ENCODE results near the gene IGSF11.

IGSF11 gene

GRCh38 chr3:119033393-119034255, 1.0 kb downstream of the IGSF11 start:
- Histone ChIP-seq H3K27ac (ENCODE audit: low read depth, low read length) (no peak overlapping the region), H3K4me1 (ENCODE audit: control insufficient read depth, insufficient read depth, low read length) (no peaks in the 10 kb centered on the region), H3K9ac (ENCODE audit: low read depth, low read length) (no peak overlapping the region; the same call in 1 of the 2 replicates), H3K36me3 (ENCODE audit: control insufficient read depth, insufficient read depth, low read length) (no peaks in the 10 kb centered on the region), H3K4me3 (ENCODE audit: low read depth, low read length) (peak overlapping the region; percentile 87), H3K27me3 (ENCODE audit: control insufficient read depth, insufficient read depth, low read length) (peaks cover 35% of the 10 kb centered on the region), H3K9me3 (ENCODE audit: control insufficient read depth, insufficient read depth, low read length) (no peaks in the 10 kb centered on the region)

- Histone ChIP-seq H3K27me3 (ENCODE audit: control insufficient read depth, insufficient read depth, low read length) (no peaks in the 10 kb centered on the region), H3K36me3 (ENCODE audit: control insufficient read depth, insufficient read depth, low read length) (no peaks in the 10 kb centered on the region), H3K9ac (ENCODE audit: low read depth, low read length) (no peak overlapping the region), H3K9me3 (ENCODE audit: control insufficient read depth, insufficient read depth, low read length) (no peaks in the 10 kb centered on the region), H3K4me1 (ENCODE audit: control insufficient read depth, insufficient read depth, low read length) (no peaks in the 10 kb centered on the region), H3K27ac (ENCODE audit: low read depth, low read length) (no peak overlapping the region), H3K4me3 (ENCODE audit: low read depth, low read length) (no peak overlapping the region)
Measured at GRCh38 chr3:119025171-119025795, 9.4 kb downstream of the IGSF11 start.

- H3K9me3 ChIP-seq (ENCODE audit: control insufficient read depth, insufficient read depth, low read length) = no peaks in the 10 kb centered on the region
- no peak overlapping the region for H3K4me3 ChIP-seq (ENCODE audit: low read depth, low read length)
- H3K36me3 ChIP-seq (ENCODE audit: control insufficient read depth, insufficient read depth, low read length) = no peaks in the 10 kb centered on the region
- H3K9ac ChIP-seq (ENCODE audit: low read depth, low read length) = no peak overlapping the region
- H3K4me1 ChIP-seq (ENCODE audit: control insufficient read depth, insufficient read depth, low read length) = no peaks in the 10 kb centered on the region
- H3K27ac ChIP-seq (ENCODE audit: low read depth, low read length) = no peak overlapping the region
- no peaks in the 10 kb centered on the region for H3K27me3 ChIP-seq (ENCODE audit: control insufficient read depth, insufficient read depth, low read length)
Measured at GRCh38 chr3:119019767-119020518, 14.7 kb downstream of the IGSF11 start.

DNA sequence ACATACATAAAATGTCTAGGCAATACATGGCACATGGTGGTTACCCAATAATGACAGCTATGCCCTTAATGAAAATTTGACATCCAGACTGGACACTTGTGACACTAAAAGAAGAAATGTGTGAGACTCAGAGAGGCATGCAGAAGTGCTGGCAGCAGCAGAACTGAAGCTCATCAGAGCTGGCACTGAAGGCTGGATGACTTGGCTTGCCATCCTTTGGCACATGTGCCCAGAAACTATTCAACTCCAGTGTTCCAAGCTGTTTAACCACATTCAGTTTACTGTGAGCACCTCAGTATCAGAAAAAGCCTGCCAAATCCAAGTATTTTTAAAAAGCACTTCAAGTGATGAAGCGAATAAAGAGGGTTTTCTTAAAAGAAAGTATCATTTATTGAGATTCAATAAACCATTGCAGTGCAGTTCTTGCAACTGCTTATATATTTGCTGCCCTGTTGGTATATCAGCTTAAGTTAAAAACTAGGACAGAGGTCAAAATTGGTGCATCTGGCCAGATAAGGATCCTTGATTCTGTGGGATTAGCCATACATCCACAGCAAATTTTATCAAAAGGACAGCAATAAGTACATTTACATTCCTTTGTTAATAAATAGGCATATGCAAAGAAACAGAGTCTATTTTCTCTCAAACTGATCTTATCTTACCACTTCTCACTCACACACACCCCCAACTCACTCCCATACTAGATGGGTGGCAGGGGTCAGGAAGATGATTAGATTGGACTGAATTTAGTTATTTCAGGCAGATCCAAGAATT, 15.8 kb downstream of the IGSF11 start:
- Histone ChIP-seq H3K9ac (ENCODE audit: low read depth, low read length) (no peak overlapping the region), H3K36me3 (ENCODE audit: control insufficient read depth, insufficient read depth, low read length) (no peaks in the 10 kb centered on the region), H3K27me3 (ENCODE audit: control insufficient read depth, insufficient read depth, low read length) (no peaks in the 10 kb centered on the region), H3K4me1 (ENCODE audit: control insufficient read depth, insufficient read depth, low read length) (no peaks in the 10 kb centered on the region), H3K4me3 (ENCODE audit: low read depth, low read length) (no peak overlapping the region), H3K27ac (ENCODE audit: low read depth, low read length) (no peak overlapping the region), H3K9me3 (ENCODE audit: control insufficient read depth, insufficient read depth, low read length) (no peaks in the 10 kb centered on the region)

- Histone ChIP-seq H3K9ac (ENCODE audit: low read depth, low read length) (no peak overlapping the region), H3K27me3 (ENCODE audit: control insufficient read depth, insufficient read depth, low read length) (no peaks in the 10 kb centered on the region), H3K4me3 (ENCODE audit: low read depth, low read length) (no peak overlapping the region), H3K27ac (ENCODE audit: low read depth, low read length) (no peak overlapping the region), H3K36me3 (ENCODE audit: control insufficient read depth, insufficient read depth, low read length) (no peaks in the 10 kb centered on the region), H3K4me1 (ENCODE audit: control insufficient read depth, insufficient read depth, low read length) (no peaks in the 10 kb centered on the region), H3K9me3 (ENCODE audit: control insufficient read depth, insufficient read depth, low read length) (no peaks in the 10 kb centered on the region)
Measured at GRCh38 chr3:119015942-119016341, 18.7 kb downstream of the IGSF11 start.

DNA sequence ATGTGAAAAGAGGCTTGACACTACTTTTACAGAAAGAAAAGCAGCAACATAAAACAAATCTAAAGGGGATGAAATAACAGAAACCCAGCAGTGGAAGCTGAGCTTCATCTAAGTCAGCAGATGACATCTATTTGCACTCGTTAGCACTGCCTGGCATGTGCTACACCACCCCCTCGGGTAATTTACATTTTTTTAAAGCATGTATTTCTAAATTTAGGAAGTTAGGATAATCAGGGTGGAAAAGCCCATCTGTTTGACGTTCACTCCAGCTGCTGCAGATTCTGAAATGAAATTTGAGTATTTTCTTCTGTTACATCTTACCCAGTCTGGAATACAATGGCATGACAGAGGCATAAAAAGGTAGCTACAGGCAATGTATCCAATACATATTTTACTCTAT, 20.7 kb downstream of the IGSF11 start:
- Histone ChIP-seq H3K27me3 (ENCODE audit: control insufficient read depth, insufficient read depth, low read length) (no peaks in the 10 kb centered on the region), H3K4me3 (ENCODE audit: low read depth, low read length) (no peak overlapping the region), H3K9ac (ENCODE audit: low read depth, low read length) (no peak overlapping the region), H3K36me3 (ENCODE audit: control insufficient read depth, insufficient read depth, low read length) (no peaks in the 10 kb centered on the region), H3K27ac (ENCODE audit: low read depth, low read length) (no peak overlapping the region), H3K4me1 (ENCODE audit: control insufficient read depth, insufficient read depth, low read length) (no peaks in the 10 kb centered on the region), H3K9me3 (ENCODE audit: control insufficient read depth, insufficient read depth, low read length) (no peaks in the 10 kb centered on the region)

GRCh38 chr3:119011528-119011927, 23.1 kb downstream of the IGSF11 start:
- H3K9me3 ChIP-seq (ENCODE audit: control insufficient read depth, insufficient read depth, low read length) = peaks cover 11% of the 10 kb centered on the region
- H3K4me1 ChIP-seq (ENCODE audit: control insufficient read depth, insufficient read depth, low read length) = no peaks in the 10 kb centered on the region
- no peaks in the 10 kb centered on the region for H3K27me3 ChIP-seq (ENCODE audit: control insufficient read depth, insufficient read depth, low read length)
- no peak overlapping the region for H3K4me3 ChIP-seq (ENCODE audit: low read depth, low read length)
- no peaks in the 10 kb centered on the region for H3K36me3 ChIP-seq (ENCODE audit: control insufficient read depth, insufficient read depth, low read length)
- H3K27ac ChIP-seq (ENCODE audit: low read depth, low read length) = no peak overlapping the region
- H3K9ac ChIP-seq (ENCODE audit: low read depth, low read length) = no peak overlapping the region

DNA sequence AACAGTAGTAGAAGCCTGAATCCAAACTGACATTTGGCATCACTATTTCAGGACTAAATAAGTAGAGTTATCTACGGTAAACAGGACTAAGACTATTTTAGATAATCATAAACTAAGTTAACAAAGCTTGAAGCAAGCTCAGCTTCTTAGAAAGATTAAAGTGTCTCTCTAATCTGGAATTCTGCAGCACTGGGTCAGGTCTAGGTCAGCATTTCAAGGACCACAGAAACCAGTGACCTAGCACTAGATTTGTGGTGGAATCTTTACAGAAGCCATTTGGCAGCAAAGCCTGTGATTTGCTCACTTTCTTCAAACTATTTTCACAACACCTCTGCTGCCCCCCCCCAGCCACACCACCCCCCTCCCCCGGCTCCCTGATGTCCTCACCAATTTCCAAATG, 37.5 kb downstream of the IGSF11 start:
- Histone ChIP-seq H3K9ac (ENCODE audit: low read depth, low read length) (no peak overlapping the region), H3K27ac (ENCODE audit: low read depth, low read length) (no peak overlapping the region), H3K4me3 (ENCODE audit: low read depth, low read length) (no peak overlapping the region), H3K9me3 (ENCODE audit: control insufficient read depth, insufficient read depth, low read length) (no peaks in the 10 kb centered on the region), H3K36me3 (ENCODE audit: control insufficient read depth, insufficient read depth, low read length) (no peaks in the 10 kb centered on the region), H3K27me3 (ENCODE audit: control insufficient read depth, insufficient read depth, low read length) (no peaks in the 10 kb centered on the region), H3K4me1 (ENCODE audit: control insufficient read depth, insufficient read depth, low read length) (no peaks in the 10 kb centered on the region)

DNA sequence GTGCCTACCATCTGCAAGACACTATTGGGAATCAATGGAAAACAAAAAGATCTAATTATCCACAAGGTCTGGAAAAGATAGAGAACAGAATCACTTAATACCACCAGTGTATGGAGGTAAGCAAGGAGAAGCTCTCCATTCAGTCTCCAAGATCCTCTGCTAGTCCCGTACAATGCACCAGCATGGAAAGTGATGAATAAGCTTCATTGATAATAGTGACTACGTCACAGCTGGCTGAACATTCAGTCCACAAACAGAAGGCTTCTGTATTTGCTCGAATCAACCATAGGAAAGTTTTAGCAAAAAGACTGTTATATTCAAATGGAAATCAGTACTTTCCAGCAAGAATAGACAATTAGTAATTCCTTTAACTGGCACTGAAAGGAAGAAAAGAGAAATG, 42.9 kb downstream of the IGSF11 start:
- Histone ChIP-seq H3K36me3 (ENCODE audit: control insufficient read depth, insufficient read depth, low read length) (no peaks in the 10 kb centered on the region), H3K9ac (ENCODE audit: low read depth, low read length) (no peak overlapping the region), H3K27me3 (ENCODE audit: control insufficient read depth, insufficient read depth, low read length) (no peaks in the 10 kb centered on the region; the same call in 1 of the 2 replicates)

GRCh38 chr3:118990823-118991560, 43.7 kb downstream of the IGSF11 start:
- Histone ChIP-seq H3K27me3 (ENCODE audit: control insufficient read depth, insufficient read depth, low read length) (no peaks in the 10 kb centered on the region; the same call in 1 of the 2 replicates), H3K27ac (ENCODE audit: low read depth, low read length) (no peak overlapping the region), H3K4me3 (ENCODE audit: low read depth, low read length) (no peak overlapping the region), H3K9ac (ENCODE audit: low read depth, low read length) (no peak overlapping the region), H3K9me3 (ENCODE audit: control insufficient read depth, insufficient read depth, low read length) (no peaks in the 10 kb centered on the region), H3K36me3 (ENCODE audit: control insufficient read depth, insufficient read depth, low read length) (no peaks in the 10 kb centered on the region), H3K4me1 (ENCODE audit: control insufficient read depth, insufficient read depth, low read length) (peaks cover 42% of the 10 kb centered on the region)

More for the DNA sequence above, 42.9 kb downstream of the IGSF11 start:
- Histone ChIP-seq H3K9me3 (ENCODE audit: control insufficient read depth, insufficient read depth, low read length) (no peaks in the 10 kb centered on the region), H3K4me3 (ENCODE audit: low read depth, low read length) (no peak overlapping the region), H3K4me1 (ENCODE audit: control insufficient read depth, insufficient read depth, low read length) (peaks cover 37% of the 10 kb centered on the region), H3K27ac (ENCODE audit: low read depth, low read length) (no peak overlapping the region)

Measured in HUES48 (cell line).